Thyroid gland (tissue), 4 donors: ENCODE results near the gene TGFBR3. TPM values are rescaled to one million over a fixed set of nuclear protein-coding genes. Genes with fewer than 3 reads are reported as not detected.
"Not testable (repeated sequence)": the region's sequence is repeated elsewhere in the genome, so short reads cannot be mapped to it uniquely, and the experiment has no call there.

ENCODE experiments used
- DNase-seq, 2 donors: peaks; one replicate each; pipeline ENCODE4 v3.0.0-alpha.2; 2019
- H3K27ac ChIP-seq, 3 donors: fragments of 200-600 bp; sonication (generic); 1 replicate in 2 of 3; 2 replicates in 1 of 3; pipeline ENCODE4 v1.5.1; 2016 to 2019; ENCODE audit warnings: mild to moderate bottlenecking in 1 of 3, moderate library complexity in 1 of 3
- H3K27me3 ChIP-seq: fragments of 200-600 bp; sonication (generic); one replicate; pipeline ENCODE4 v1.5.1; 2019
- H3K36me3 ChIP-seq, 2 donors: fragments of 200-600 bp; sonication (generic); one replicate each; pipeline ENCODE4 v1.5.1; 2016 to 2019
- H3K4me1 ChIP-seq, 2 donors: fragments of 200-600 bp; sonication (generic); one replicate each; pipeline ENCODE4 v1.5.1; 2017 to 2019
- H3K4me3 ChIP-seq, 3 donors: fragments of 200-600 bp; sonication (generic); replicated peaks in 1 of 3; 1 replicate in 2 of 3; 2 replicates in 1 of 3; pipeline ENCODE4 v1.5.1; 2016; ENCODE audit warnings: mild to moderate bottlenecking in 1 of 3
- H3K9me3 ChIP-seq: fragments of 200-600 bp; sonication (generic); one replicate; pipeline ENCODE4 v1.5.1; 2017
- POLR2A ChIP-seq, 2 donors: fragments of 450-650 bp; IDR thresholded peaks; one replicate each; pipeline ENCODE4 v1.6.1; 2017; ENCODE audit warnings: antibody characterized with exemption in 2 of 2, mild to moderate bottlenecking in 2 of 2, moderate library complexity in 1 of 2
- WGBS, 2 donors: methylation state at CpG; one replicate each; pipeline ENCODE4 v1.1.5; 2017; 5-methylcytosine and 5-hydroxymethylcytosine counted together
- intact Hi-C: fragments of 100-400 bp; cut with DNase I; formaldehyde crosslinking; loops from one replicate; pipeline ENCODE4 v1.15.1; 2023
- total RNA-seq, 4 donors: library from RNA; depleted of rRNA; stranded (reverse); fragments of >200 nt; gene quantifications; one replicate each; pipeline ENCODE4 v1.2.3, GENCODE V29; 2016
- TF ChIP-seq, protein P1 (sequence below), 6 experiments: fragments of 200-600 bp in 3 of 6; fragments of 450-650 bp in 3 of 6; sonication (generic) in 3 of 6; IDR thresholded peaks; one replicate each; pipeline ENCODE4 v1.5.1; 2016 to 2019; ENCODE audit warnings: antibody characterized with exemption in 6 of 6, mild to moderate bottlenecking in 2 of 6, inconsistent platforms in 1 of 6, moderate library complexity in 1 of 6

Gene TGFBR3
- total RNA-seq, 4 donors from 2014 or later: 37.2 to 223 (median 106) TPM

DNA sequence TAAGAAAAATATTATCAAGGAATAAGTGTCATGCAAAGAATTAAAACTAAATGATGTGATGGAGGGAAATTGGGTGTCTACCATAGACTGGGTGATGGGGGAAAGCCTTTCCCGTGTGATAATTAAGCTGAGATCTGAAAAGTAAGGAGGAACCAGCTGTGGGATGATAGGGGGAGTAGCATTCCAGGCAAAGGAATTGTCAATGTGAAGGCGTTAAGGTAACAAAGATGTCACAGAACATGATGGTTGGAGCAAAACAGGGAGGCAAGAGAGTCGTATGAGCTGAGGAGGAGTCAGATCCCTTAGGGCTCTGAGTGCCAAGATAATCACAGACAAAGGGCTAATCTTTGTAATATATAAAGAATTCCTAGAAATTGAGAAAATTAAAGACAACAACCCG, 215.2 kb downstream of the TGFBR3 start:
- Histone ChIP-seq H3K27me3 (no peaks in the 10 kb centered on the region), H3K4me1 (peaks cover 13 to 19% of the 10 kb centered on the region in 2 donors), H3K4me3 (no peak overlapping the region), H3K36me3 (no peaks in the 10 kb centered on the region), H3K9me3 (no peaks in the 10 kb centered on the region), H3K27ac (no peak overlapping the region)
- DNase-seq: no peak
- intact Hi-C loops: no loop called here
- TF ChIP-seq POLR2A (IDR thresholded peaks at IDR 0.05): no peak
- TF ChIP-seq, protein P1, sequence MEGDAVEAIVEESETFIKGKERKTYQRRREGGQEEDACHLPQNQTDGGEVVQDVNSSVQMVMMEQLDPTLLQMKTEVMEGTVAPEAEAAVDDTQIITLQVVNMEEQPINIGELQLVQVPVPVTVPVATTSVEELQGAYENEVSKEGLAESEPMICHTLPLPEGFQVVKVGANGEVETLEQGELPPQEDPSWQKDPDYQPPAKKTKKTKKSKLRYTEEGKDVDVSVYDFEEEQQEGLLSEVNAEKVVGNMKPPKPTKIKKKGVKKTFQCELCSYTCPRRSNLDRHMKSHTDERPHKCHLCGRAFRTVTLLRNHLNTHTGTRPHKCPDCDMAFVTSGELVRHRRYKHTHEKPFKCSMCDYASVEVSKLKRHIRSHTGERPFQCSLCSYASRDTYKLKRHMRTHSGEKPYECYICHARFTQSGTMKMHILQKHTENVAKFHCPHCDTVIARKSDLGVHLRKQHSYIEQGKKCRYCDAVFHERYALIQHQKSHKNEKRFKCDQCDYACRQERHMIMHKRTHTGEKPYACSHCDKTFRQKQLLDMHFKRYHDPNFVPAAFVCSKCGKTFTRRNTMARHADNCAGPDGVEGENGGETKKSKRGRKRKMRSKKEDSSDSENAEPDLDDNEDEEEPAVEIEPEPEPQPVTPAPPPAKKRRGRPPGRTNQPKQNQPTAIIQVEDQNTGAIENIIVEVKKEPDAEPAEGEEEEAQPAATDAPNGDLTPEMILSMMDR (IDR thresholded peaks at IDR 0.05): no peak
- WGBS, 2 donors: 90 to 92% methylated on average over 4 of the region's 4 CpGs

DNA sequence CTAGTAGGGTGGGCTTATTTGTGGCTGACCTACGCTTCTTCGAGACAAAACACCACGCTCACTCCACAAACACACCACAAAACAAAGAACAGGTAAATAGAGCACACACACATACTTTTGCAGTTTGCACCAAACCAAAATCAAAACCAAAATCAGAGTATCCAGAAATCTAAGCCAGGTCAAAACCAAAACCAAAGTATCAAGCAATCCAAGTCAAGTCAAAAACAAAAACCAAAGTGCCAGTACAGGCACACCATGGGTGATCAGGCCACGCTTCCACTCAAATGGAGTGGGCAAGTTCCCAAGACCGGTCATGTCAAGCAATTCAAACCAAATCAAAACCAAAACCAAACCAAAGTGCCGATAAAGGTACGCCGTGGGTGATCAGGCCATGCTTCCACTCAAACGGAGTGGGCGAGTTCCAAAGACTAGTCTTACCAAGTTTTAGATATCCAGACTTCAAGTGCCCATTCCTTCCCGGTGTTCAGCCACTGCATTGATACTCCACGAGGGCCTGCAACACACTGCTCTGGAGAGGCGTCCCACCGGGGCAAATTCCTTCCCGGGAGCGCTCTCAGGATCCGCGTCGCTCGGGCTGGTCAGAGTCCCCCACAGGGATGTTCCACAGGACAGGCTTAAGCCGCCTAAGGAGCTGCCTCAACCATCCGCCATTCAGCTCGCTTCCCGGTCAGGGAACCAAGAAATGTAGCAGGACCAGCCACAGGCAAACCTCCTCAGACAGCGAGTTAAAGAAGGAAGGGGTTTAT, 216.2 kb downstream of the TGFBR3 start:
- Histone ChIP-seq H3K36me3 (no peaks in the 10 kb centered on the region), H3K4me3 (no peak overlapping the region), H3K27me3 (no peaks in the 10 kb centered on the region), H3K27ac (no peak overlapping the region), H3K4me1 (peaks cover 13 to 19% of the 10 kb centered on the region in 2 donors), H3K9me3 (no peaks in the 10 kb centered on the region)
- DNase-seq: peak in 1 of 2 donors; percentile 19
- no peak for TF ChIP-seq POLR2A (IDR thresholded peaks at IDR 0.05)
- TF ChIP-seq, protein P1 (IDR thresholded peaks at IDR 0.05): no peak
- WGBS, 2 donors: 86 to 93% methylated on average over 25 of the region's 25 CpGs
- intact Hi-C loops: no loop called here

DNA sequence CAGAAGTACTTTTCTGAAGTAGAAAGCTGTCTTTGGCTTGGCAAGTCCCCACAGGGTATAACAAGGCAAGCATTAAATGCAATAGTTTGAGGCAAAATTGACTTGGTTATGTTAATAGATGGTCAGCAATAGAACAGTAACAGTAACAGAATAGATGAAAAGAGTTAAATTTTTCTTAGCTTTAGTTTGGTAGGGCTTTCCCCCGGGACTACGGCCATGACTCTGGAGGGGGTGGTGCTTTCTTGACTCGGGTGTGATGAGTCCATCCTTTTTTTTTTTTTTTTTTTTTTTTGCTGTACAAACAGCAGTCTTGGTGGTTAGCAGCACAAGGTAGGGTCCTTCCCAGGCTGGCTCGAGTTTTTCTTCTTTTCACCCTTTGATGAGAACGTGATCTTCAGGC, 219.3 kb downstream of the TGFBR3 start:
- H3K27me3 ChIP-seq, H3K4me3 ChIP-seq, H3K9me3 ChIP-seq, H3K36me3 ChIP-seq, H3K4me1 ChIP-seq, H3K27ac ChIP-seq, intact Hi-C loops, DNase-seq: not testable (repeated sequence)
- 44 to 61% methylated on average over 5 of the region's 5 CpGs for WGBS, 2 donors

DNA sequence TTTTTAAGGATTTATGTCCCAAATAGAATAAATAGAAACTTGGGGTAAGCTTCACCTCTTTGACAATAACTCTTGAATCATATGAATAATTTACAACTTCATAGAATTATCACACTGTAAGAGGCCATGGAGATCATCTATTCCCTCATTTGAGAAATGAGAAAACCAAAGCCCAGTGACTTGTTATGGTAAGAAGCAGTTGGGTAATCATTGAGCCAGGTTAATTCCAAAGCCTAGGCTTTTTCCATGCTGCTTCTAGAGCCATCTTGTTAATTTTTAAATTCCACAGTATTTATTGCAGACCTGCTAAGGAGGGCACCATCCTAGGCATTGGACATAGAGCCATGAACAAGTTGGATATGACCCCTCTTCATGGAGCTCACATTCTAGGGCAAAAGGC, 224.8 kb downstream of the TGFBR3 start:
- no peak for TF ChIP-seq POLR2A (IDR thresholded peaks at IDR 0.05)
- TF ChIP-seq, protein P1 (IDR thresholded peaks at IDR 0.05): no peak
- intact Hi-C loops: no loop called here

DNA sequence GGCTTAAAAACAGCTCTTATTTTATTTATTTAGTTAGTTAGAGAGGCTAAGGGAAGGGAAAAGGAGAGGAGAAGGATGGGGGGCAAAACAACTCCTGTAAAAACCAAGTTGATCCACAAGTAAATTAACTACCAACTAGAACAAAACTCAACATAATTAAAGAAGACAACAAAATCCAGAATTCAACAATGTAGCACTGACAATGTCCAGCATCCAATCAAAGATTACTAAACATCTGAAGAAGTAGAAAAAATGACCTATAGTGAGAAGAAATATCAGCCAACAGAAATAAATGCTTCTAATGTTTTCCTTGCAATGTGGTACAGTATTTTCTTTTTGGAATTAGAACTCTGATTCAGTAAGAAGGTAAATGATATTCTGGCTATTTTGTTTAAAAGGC, 225.2 kb downstream of the TGFBR3 start:
- no peaks in the 10 kb centered on the region for H3K36me3 ChIP-seq
- TF ChIP-seq, protein P1 (IDR thresholded peaks at IDR 0.05): no peak
- TF ChIP-seq POLR2A (IDR thresholded peaks at IDR 0.05): no peak
- DNase-seq: no peak
- H3K4me3 ChIP-seq: no peak overlapping the region
- H3K4me1 ChIP-seq: no peaks in the 10 kb centered on the region
- no peaks in the 10 kb centered on the region for H3K27me3 ChIP-seq
- intact Hi-C loops: no loop called here
- H3K27ac ChIP-seq: no peak overlapping the region
- H3K9me3 ChIP-seq: no peaks in the 10 kb centered on the region

More for the DNA sequence above, 224.8 kb downstream of the TGFBR3 start:
- Histone ChIP-seq H3K36me3 (no peaks in the 10 kb centered on the region), H3K27me3 (no peaks in the 10 kb centered on the region), H3K9me3 (no peaks in the 10 kb centered on the region), H3K4me1 (no peaks in the 10 kb centered on the region), H3K4me3 (no peak overlapping the region), H3K27ac (no peak overlapping the region)
- no peak for DNase-seq
